HG03108 (cell line): Measurements from ENCODE around the gene RBM10.

ENCODE experiments used
- ATAC-seq: cut with Tn5 transposase; IDR thresholded peaks from one replicate; pipeline ENCODE4 v1.9.1; 2021; ENCODE audit warnings: moderate library complexity; ENCODE audit not compliant: unreplicated experiment

RBM10 gene

DNA sequence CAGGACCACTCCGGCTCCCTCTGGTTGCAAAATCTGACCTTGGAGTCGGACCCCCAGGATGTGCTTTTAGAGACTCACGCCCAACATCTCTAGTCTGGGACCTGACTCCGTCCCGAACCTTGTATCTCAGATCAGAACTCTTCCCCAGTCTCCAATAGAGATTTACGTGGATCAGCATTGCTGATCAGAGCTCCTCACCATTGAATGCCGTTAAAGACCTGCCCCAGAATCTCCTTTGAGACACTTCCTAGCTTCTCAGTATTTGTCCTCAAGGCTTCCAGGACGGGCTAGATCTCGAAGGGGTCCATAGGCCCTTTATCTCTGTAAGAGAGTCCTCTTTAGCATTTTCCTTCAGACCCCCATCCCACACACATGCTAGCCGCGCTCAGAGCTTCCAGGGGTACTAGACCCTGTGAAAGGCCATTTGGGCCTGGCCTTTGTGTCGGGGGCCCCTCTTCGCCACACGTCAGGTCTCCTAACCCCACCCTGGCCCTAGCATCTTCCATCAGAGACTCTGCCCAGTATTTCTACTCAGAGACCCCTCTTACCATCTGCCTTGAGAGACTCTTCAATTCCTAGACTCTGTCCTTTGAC, 49.3 kb downstream of the RBM10 start:
- no peak for ATAC-seq

DNA sequence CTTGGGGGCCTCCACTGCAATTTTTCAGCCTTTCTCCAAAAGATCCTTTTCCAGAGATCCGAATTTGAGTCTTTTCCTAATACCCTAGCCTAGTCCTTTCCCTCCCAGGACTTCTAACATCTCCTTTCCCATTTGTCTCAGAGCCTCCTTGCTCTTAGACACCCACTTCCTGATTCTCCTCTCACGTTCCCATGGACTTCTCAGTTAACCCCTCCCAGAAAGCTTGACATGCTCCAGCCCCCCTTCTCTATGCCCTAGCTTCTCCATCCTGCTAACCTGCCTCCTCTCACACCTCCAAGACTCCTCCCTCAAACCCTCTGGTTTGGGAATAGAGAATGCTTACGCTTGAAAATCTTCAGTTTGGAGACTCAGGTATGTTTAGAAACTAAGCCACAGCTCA, 51.1 kb downstream of the RBM10 start:
- ATAC-seq = no peak

DNA sequence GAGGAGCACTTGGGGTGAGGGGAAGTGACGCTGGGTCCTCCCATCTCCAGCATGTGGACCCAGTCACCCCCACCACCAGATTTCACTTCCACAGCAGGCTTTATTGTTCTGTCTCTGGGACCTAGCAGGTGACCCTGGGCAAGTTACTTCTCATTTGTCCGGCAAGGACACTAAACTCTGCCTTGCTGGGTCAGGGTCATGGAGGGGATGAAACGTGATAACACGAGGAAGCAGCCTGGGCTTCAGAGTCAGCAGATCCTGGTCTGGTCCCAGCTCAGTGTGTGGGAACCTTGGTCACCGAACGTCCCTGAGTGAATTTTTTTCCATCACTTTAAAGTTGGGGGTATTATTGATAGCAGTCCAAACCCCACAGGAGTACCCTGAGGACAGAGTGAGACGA, 52.5 kb downstream of the RBM10 start:
- ATAC-seq = no peak

DNA sequence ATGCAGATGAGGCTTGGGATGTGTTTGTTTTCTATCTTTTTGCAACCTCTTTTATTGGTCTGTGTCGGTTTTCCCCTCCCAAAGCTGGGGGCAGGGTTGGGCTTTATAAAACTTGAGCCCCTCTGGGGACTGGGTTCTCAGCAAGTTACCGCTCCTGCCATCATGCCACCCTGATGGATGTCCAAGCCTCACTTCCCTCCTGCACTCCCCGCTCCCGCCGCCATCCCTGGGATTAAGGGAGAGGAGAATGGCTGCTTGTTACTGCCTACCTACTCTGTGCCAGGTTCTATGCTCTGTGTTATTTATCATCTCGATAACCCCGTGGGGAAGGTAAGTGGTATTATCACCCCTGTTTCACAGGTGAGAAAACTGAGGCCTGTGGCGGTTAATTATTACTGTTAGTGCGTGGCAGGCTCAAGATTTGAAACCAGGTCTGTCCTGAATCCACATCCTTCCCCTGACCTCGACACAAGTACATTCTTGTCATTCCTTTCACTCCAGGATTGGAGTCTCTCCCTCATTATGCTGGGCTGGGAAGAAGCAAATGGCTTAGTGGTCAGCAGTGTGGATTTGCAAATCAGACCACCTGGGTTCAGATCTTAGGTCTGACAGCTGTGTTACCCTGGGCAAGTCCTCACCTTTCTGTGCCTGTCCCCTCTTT, 53.1 kb downstream of the RBM10 start:
- no peak for ATAC-seq

DNA sequence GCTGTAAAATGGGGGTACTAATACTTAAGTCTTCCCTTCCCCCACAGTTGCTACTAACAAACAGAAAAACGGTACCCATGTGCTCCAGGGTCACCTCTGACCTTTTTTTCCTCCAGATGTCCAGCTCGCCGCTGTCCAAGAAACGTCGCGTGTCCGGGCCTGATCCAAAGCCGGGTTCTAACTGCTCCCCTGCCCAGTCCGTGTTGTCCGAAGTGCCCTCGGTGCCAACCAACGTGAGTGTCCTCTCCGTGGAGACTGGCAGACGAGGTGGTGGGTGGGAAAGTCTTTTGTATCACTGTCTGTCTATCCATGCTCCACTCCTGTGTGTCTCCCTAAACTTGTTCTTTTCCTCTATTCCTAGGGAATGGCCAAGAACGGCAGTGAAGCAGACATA, 53.7 kb downstream of the RBM10 start:
- no peak for ATAC-seq

DNA sequence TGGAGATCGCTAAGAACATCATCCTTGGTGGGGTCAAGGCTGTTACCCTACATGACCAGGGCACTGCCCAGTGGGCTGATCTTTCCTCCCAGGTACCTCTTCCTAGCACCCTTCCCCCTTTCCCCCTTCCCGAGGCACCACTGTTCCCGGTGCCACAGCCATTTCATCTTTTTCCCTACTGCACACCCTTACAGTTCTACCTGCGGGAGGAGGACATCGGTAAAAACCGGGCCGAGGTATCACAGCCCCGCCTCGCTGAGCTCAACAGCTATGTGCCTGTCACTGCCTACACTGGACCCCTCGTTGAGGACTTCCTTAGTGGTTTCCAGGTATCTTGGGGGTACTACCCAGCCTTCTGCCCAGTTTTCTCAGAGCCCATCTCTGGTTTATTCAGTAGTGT, 54.3 kb downstream of the RBM10 start:
- no peak for ATAC-seq

DNA sequence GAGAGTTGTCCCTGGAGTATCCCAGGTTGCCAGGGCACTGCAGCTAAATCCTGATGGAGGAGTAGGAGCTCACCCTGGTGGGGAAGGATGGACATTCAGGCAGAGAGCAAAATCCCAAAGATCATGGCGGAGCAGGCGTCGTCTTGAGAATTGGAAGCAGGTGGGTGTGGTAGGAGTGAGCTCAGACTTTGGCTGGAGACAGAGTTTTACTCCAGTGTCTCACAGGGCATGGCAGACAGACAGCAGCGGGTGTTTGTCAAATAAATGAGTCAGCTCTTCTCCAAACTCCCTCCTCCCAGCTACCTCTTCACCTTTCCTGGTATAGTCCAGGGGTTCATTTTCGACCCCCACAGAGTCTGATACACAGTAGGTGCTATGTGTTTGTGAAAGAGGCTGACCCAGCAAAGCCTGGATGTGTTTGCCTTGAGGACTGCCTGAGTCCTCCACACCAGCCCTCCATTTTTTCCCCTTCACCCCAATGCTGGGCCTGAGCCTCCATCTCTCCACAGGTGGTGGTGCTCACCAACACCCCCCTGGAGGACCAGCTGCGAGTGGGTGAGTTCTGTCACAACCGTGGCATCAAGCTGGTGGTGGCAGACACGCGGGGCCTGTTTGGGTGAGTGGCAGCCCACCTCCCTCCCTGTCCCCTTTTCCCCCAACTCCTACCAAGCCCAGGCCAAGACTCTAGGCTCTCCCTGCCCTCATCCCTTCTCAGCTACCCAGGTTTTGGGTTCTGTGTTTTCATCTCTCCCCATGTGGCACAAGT, 55.5 kb downstream of the RBM10 start:
- ATAC-seq = no peak

DNA sequence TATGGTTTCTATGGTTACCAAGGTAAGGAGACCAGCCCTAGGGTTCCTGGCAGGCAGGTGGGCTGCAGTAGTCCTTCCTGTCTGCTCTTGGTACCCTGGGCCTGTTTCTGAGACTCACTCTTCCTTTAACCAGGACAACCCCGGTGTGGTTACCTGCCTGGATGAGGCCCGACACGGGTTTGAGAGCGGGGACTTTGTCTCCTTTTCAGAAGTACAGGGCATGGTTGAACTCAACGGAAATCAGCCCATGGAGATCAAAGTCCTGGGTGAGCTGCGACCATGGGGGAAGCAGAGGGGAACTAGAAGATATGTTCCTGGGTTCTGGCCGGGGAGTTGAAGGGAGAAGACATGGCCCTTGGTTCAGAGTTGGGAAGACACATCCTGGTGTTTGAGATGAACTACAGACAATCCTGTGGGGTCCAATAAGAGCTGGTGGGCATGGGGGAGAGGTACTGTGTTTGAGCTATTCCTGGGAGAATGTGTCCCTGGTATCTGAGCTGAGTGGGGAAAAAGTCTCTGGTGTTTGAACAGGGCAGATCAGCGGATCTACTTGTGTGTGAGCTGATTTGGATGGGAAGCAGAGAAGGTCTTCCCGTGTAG, 56.4 kb downstream of the RBM10 start:
- no peak for ATAC-seq

DNA sequence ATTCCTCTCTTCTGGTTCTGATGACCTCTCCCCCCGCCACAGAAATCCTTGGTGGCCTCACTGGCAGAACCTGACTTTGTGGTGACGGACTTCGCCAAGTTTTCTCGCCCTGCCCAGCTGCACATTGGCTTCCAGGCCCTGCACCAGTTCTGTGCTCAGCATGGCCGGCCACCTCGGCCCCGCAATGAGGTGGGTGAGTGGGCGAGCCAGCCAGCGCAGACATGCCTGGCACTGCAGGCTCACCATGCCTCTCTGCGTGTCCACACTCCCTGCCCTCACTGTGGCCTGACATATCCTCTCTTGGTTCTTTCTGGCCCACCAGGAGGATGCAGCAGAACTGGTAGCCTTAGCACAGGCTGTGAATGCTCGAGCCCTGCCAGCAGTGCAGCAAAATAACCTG, 57.3 kb downstream of the RBM10 start:
- ATAC-seq = no peak

DNA sequence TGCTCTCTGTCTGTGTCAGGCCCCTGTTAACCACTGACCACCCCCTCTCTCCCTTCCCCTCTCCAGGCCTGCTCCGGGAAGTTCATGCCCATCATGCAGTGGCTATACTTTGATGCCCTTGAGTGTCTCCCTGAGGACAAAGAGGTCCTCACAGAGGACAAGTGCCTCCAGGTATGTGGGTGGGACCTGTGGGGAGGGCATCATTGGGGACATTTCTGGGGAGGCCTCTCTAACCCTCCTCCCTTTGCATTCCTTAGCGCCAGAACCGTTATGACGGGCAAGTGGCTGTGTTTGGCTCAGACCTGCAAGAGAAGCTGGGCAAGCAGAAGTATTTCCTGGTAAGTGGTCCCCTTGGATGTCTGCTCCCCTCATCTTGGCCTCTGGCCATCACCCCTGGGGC, 57.9 kb downstream of the RBM10 start:
- no peak for ATAC-seq

DNA sequence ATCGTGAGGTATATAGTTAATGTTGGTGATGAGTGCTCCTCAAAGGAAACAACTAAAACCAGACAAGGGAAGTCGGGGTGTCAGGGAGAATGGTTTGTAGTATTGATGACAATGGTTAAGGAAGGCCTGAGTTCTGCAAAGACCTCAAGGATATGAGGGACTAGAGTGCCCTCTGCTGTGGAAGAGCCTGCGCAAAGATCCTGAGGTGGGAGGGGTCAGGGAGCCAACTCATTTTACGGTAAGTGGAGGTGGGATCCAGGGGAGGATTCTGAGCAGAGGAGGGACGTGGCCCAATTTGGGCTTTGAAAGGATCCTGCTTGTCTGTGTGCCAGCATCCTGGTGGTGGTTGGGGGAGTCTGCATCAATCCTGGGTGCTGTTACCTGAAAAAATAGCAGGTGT, 59.9 kb downstream of the RBM10 start:
- no peak for ATAC-seq

DNA sequence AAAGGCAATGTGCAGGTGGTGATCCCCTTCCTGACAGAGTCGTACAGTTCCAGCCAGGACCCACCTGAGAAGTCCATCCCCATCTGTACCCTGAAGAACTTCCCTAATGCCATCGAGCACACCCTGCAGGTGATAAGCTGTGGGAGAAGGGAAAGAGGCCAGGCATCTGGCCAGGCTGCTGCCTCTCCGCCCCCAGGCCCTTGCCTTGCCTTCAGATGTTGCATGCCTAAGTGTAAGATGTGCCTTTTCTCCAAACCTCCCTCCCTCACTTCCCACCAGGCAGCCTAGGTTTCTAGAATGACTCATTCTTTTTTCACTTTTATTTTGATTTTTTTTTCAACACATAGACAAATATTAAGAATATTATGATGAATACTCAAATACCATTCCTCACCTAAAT, 61.3 kb downstream of the RBM10 start:
- no peak for ATAC-seq

DNA sequence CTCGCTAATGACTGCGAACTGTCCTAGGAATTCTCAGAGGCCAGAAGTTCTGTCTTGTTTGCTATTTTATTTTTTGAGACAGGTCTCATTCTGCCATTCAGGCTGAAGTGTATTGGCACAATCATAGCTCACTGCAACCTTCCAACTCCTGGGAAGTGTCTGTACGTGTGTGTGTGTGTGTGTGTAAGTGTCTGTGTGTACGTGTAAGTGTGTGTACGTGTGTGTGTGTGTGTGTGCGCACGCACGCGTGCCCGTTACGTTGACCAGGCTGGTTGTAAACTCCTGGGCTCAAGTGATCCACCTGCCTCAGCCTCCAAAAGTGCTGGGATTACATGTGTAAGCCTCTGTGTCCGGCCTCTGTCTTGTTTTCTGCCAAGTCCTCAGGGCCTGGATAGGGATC, 63.1 kb downstream of the RBM10 start:
- ATAC-seq = no peak

DNA sequence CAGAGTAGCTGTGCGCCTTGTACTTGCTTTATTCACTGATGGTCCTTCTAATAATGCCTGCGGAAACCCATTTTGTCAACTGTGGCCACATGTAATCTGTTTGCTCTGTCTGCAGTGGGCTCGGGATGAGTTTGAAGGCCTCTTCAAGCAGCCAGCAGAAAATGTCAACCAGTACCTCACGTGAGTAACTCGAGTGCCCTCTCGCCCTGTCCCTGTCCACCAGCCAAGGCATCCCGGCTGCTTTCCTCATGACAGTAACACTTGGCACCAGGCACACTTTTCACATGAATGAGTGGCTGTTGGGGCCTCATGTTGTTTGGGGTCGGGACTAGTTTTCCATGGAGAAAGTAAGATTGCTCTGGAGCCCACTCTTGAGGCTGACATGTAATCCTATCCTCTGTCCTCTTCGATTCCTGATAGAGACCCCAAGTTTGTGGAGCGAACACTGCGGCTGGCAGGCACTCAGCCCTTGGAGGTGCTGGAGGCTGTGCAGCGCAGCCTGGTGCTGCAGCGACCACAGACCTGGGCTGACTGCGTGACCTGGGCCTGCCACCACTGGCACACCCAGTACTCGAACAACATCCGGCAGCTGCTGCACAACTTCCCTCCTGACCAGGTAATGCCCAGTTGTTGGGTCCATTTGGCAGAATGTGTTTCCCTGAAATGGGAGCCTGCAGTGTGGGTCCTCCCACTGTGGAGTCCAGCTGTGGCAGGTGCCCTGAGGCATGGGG, 64.7 kb downstream of the RBM10 start:
- ATAC-seq = no peak

DNA sequence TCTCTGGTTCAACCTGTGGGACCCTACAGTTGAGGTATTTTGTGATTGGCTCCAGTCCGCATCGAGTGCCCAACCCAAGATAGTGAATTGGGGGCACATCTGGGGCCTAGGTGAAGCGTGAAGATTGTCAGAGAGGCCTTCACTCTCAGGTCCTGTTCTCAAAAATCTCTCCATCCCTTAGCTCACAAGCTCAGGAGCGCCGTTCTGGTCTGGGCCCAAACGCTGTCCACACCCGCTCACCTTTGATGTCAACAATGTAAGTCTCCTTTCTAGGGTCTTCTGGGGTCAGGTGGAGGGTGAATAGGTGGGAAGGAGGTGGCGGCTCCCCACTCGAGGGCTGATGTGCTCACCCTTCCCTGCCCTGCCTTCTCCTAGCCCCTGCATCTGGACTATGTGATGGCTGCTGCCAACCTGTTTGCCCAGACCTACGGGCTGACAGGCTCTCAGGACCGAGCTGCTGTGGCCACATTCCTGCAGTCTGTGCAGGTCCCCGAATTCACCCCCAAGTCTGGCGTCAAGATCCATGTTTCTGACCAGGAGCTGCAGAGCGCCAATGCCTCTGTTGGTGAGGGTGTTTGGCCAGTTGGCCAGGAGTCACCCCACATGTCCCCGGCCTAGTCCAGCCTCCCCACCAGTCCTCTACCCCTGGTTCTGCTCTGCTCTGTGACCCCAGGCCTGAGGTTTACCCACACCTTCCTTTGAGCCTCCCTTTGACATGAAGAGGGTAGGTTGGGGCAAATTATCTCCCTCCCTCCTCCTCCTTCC, 65.8 kb downstream of the RBM10 start:
- no peak for ATAC-seq

DNA sequence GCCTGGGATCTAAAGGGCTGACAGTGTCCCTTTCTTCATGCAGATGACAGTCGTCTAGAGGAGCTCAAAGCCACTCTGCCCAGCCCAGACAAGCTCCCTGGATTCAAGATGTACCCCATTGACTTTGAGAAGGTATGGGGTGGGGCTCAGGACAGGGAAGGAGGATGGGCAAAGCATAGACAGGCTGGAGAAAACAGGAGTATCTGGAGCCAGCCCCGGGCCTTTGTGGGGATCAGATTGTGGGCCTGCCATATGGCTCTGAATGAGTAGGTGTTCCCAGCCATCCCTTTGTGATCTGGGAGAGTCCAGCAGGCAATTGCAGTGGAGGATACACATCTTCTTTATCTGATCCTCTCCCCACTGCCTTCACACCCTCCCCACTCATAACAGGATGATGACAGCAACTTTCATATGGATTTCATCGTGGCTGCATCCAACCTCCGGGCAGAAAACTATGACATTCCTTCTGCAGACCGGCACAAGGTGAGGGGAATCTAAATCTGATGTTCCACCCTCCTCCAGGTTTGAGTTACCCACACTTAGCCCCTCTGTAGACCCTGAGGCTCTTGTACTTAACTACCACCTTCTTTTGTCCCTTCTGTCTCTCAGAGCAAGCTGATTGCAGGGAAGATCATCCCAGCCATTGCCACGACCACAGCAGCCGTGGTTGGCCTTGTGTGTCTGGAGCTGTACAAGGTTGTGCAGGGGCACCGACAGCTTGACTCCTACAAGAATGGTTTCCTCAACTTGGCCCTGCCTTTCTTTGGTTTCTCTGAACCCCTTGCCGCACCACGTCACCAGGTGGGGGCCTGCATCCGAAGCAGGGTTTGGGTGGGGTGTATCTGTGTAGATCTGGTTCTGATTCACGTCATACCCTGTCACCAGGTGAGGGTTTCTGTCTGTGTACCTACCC, 67.6 kb downstream of the RBM10 start:
- no peak for ATAC-seq

DNA sequence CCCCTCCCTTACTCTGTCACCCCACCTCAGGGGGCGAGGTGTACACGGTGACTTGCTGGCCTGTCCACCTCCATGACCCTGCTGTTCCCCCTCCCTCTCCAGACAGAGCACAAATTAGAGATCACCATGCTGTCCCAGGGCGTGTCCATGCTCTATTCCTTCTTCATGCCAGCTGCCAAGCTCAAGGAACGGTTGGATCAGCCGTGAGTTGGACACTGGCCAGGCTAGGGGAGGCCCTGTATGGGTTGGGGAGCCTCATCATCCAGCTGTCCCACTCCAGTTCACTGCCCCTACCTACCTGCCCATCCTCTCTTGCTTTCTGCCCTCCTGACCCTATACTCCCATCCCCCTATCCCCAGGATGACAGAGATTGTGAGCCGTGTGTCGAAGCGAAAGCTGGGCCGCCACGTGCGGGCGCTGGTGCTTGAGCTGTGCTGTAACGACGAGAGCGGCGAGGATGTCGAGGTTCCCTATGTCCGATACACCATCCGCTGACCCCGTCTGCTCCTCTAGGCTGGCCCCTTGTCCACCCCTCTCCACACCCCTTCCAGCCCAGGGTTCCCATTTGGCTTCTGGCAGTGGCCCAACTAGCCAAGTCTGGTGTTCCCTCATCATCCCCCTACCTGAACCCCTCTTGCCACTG, 69.5 kb downstream of the RBM10 start:
- ATAC-seq = no peak

DNA sequence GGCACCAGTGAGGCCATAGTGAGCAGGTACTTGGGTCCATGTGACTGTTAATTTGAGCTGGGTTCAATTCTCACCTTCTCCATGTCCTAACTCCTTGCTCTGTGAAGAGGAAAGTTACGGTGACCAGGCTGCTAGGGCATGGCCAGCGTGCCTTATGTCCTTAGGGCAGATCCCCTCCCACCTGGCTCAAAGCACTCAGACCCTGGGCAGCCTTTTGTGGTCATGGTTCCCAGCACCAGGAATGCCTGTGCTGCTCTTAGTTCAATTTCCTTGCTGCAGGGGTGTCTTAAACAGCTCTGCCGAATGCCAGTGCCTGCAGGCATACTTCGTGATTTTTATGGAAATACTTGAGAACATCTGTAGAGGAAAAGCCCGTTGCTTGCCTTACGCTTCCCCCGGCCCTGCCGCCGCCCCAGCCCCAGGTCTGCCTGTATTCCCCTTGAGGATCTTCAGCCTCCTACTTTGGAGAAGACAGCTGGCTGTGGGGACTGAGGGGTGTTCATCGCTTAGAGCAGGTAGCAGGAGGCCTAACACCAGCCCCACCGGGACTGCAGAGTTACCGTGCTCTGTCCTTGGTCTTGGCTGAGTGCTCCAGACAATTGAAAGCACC, 70.4 kb downstream of the RBM10 start:
- ATAC-seq = no peak
